ENCODE results near the gene LHFPL3. TPM values are rescaled to one million over a fixed set of nuclear protein-coding genes. Genes with fewer than 3 reads are reported as not detected.

The LHFPL3 gene
- polyA plus RNA-seq, 1 of the 3 experiments (the other 2 are of a cell fraction), result not detected

DNA sequence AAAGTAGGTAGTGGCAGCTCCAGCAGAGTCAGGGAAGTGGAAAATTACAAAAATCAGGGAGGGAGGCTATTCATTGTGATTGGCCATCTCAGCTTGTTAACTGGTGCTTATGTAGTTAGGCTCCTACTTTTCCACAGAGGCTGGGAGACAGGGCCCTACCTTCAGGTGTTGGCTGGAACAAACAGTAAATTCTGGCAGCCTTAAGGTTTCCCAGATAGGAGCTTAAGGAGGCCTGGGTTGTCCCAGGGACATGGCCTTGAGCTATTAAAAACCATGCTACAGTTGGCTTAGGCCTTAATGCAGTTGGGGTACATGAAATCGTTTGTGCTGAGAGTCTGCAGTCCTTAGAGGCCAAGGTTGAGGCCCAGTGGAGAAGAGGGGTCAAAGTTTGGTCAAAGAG lies 324.5 kb downstream of the LHFPL3 start:
- Histone ChIP-seq H3K79me2 (ENCODE audit: insufficient read depth) (no peaks in the 10 kb centered on the region), H3K27me3 (ENCODE audit: insufficient read depth) (no peaks in the 10 kb centered on the region; the same call in 1 of the 2 replicates), H4K20me1 (ENCODE audit: insufficient read depth) (no peaks in the 10 kb centered on the region), H3K9me2 (no peaks in the 10 kb centered on the region), H3K9me3 (no peaks in the 10 kb centered on the region), H3K4me2 (no peak overlapping the region), H3F3A (replicated peaks; ENCODE audit: insufficient read depth) (no peaks in the 10 kb centered on the region), H3K9ac (no peak overlapping the region), H3K36me3 (replicated peaks in 1 of 2; ENCODE audit: control insufficient read depth in 1 of 2, insufficient read depth in 2 of 2, low read length in 1 of 2) (no peaks in the 10 kb centered on the region), H3K4me3 (ENCODE audit: low read depth in 2 of 2, low read length in 1 of 2) (no peak overlapping the region), H2AFZ (ENCODE audit: low read depth) (no peak overlapping the region), H3K4me1 (ENCODE audit: control insufficient read depth in 1 of 2, insufficient read depth in 2 of 2, low read depth in 1 of 2, low read length in 1 of 2) (peaks cover 0 to 16% of the 10 kb centered on the region in 2 experiments; a peak in 2 of 4 replicates), H3K27ac (ENCODE audit: low read depth in 2 of 2, low read length in 1 of 2) (no peak overlapping the region)
- DNase-seq, result no peak
- ChIA-PET CTCF (interaction anchor here (1.1 to 8.2 kb wide), 4 partner anchors 11 to 421 kb away, joined by 3 to 68 read pairs (median 4); no protein-coding TSS in a partner anchor), POLR2A (no interaction called here)
- TF ChIP-seq FOXJ3 (CRISPR knock-in tag; IDR thresholded peaks at IDR 0.05) (no peak), EZH2phosphoT487 (IDR thresholded peaks at IDR 0.05; ENCODE audit: borderline replicate concordance, low read depth) (no peak), POLR2AphosphoS5 (IDR thresholded peaks at IDR 0.05; ENCODE audit: low read depth, low read length) (no peak), GATA2 (CRISPR knock-in tag; IDR thresholded peaks at IDR 0.05) (no peak)
- TF ChIP-seq, protein P1, sequence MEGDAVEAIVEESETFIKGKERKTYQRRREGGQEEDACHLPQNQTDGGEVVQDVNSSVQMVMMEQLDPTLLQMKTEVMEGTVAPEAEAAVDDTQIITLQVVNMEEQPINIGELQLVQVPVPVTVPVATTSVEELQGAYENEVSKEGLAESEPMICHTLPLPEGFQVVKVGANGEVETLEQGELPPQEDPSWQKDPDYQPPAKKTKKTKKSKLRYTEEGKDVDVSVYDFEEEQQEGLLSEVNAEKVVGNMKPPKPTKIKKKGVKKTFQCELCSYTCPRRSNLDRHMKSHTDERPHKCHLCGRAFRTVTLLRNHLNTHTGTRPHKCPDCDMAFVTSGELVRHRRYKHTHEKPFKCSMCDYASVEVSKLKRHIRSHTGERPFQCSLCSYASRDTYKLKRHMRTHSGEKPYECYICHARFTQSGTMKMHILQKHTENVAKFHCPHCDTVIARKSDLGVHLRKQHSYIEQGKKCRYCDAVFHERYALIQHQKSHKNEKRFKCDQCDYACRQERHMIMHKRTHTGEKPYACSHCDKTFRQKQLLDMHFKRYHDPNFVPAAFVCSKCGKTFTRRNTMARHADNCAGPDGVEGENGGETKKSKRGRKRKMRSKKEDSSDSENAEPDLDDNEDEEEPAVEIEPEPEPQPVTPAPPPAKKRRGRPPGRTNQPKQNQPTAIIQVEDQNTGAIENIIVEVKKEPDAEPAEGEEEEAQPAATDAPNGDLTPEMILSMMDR (IDR thresholded peaks at IDR 0.05), result no peak
- 10% methylated on average over 1 of the region's 1 CpG for WGBS (ENCODE audit: low lambda C conversion rate)

DNA sequence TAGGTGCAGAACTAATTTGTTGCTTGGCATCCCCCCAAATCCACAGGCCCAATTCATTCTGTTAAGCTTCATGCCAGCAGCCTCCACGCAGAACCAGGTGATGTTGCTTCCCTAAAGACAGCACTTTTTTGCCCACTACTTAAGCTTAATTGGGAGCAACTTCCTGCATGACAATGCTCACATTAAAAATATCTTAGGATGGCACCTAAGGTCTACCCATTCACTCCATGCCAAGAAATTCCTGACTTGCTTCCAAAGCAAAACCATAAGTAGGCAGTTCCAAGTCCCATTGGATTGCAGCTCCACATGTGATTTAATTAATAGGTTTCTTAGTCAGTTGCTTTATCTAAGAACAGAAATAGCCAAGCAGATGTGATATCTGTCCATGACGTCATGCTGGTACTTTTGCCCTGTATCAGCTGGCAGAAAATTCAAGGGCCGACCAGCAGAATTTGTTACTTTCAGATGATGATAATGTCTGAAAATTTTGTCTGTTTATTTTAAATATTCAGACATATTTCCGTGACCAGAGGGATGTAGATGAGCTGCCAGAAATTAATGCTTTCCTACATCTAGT lies 325.5 kb downstream of the LHFPL3 start:
- no peaks in the 10 kb centered on the region for H3F3A ChIP-seq (replicated peaks; ENCODE audit: insufficient read depth)
- H3K27ac ChIP-seq (ENCODE audit: low read depth in 2 of 2, low read length in 1 of 2), result no peak overlapping the region
- H3K9ac ChIP-seq, result no peak overlapping the region
- WGBS (ENCODE audit: low lambda C conversion rate), result 17% methylated on average over 4 of the region's 4 CpGs
- H3K4me3 ChIP-seq (ENCODE audit: low read depth in 2 of 2, low read length in 1 of 2), result no peak overlapping the region
- no peak for DNase-seq
- no peaks in the 10 kb centered on the region for H3K9me2 ChIP-seq
- TF ChIP-seq RXRA (IDR thresholded peaks at IDR 0.05; ENCODE audit: borderline replicate concordance, low read depth) (no peak), TEAD4 (IDR thresholded peaks at IDR 0.05; ENCODE audit: borderline replicate concordance, insufficient read depth) (no peak), RCOR1 (IDR thresholded peaks at IDR 0.05; ENCODE audit: low read length) (no peak), MXI1 (IDR thresholded peaks at IDR 0.05; ENCODE audit: low read depth, low read length) (no peak)
- TF ChIP-seq, protein P2, sequence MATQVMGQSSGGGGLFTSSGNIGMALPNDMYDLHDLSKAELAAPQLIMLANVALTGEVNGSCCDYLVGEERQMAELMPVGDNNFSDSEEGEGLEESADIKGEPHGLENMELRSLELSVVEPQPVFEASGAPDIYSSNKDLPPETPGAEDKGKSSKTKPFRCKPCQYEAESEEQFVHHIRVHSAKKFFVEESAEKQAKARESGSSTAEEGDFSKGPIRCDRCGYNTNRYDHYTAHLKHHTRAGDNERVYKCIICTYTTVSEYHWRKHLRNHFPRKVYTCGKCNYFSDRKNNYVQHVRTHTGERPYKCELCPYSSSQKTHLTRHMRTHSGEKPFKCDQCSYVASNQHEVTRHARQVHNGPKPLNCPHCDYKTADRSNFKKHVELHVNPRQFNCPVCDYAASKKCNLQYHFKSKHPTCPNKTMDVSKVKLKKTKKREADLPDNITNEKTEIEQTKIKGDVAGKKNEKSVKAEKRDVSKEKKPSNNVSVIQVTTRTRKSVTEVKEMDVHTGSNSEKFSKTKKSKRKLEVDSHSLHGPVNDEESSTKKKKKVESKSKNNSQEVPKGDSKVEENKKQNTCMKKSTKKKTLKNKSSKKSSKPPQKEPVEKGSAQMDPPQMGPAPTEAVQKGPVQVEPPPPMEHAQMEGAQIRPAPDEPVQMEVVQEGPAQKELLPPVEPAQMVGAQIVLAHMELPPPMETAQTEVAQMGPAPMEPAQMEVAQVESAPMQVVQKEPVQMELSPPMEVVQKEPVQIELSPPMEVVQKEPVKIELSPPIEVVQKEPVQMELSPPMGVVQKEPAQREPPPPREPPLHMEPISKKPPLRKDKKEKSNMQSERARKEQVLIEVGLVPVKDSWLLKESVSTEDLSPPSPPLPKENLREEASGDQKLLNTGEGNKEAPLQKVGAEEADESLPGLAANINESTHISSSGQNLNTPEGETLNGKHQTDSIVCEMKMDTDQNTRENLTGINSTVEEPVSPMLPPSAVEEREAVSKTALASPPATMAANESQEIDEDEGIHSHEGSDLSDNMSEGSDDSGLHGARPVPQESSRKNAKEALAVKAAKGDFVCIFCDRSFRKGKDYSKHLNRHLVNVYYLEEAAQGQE (IDR thresholded peaks at IDR 0.05; ENCODE audit: low read depth, low read length), result no peak
- TF ChIP-seq, protein P1 (IDR thresholded peaks at IDR 0.05), result no peak
- TF ChIP-seq, protein P3, sequence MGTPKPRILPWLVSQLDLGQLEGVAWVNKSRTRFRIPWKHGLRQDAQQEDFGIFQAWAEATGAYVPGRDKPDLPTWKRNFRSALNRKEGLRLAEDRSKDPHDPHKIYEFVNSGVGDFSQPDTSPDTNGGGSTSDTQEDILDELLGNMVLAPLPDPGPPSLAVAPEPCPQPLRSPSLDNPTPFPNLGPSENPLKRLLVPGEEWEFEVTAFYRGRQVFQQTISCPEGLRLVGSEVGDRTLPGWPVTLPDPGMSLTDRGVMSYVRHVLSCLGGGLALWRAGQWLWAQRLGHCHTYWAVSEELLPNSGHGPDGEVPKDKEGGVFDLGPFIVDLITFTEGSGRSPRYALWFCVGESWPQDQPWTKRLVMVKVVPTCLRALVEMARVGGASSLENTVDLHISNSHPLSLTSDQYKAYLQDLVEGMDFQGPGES (IDR thresholded peaks at IDR 0.05; ENCODE audit: low read depth, low read length), result no peak
- no peaks in the 10 kb centered on the region for H3K27me3 ChIP-seq (ENCODE audit: insufficient read depth)
- no peaks in the 10 kb centered on the region for H3K79me2 ChIP-seq (ENCODE audit: insufficient read depth)
- H3K4me1 ChIP-seq (ENCODE audit: control insufficient read depth in 1 of 2, insufficient read depth in 2 of 2, low read depth in 1 of 2, low read length in 1 of 2), result peaks cover 0 to 16% of the 10 kb centered on the region in 2 experiments; a peak in 2 of 4 replicates
- no peak overlapping the region for H2AFZ ChIP-seq (ENCODE audit: low read depth)
- no peaks in the 10 kb centered on the region for H3K36me3 ChIP-seq (replicated peaks in 1 of 2; ENCODE audit: control insufficient read depth in 1 of 2, insufficient read depth in 2 of 2, low read length in 1 of 2)
- no peaks in the 10 kb centered on the region for H4K20me1 ChIP-seq (ENCODE audit: insufficient read depth)
- POLR2A ChIA-PET, result no interaction called here
- H3K4me2 ChIP-seq, result no peak overlapping the region
- CTCF ChIA-PET, result interaction anchor here (0.6 to 8.2 kb wide), 5 partner anchors 12 to 327 kb away, joined by 3 to 68 read pairs (median 3); no protein-coding TSS in a partner anchor
- no peaks in the 10 kb centered on the region for H3K9me3 ChIP-seq

Measured in SK-N-SH (cell line).